Left ventricle myocardium superior (tissue), 1 donor: Measurements from ENCODE around the gene CADM1. TPM values are rescaled to one million over a fixed set of nuclear protein-coding genes. Genes with fewer than 3 reads are reported as not detected.
A peak's percentile ranks its signal among the peaks of the same experiment; 100 is the strongest.

ENCODE experiments used
- ATAC-seq: fragments of 200-7000 bp; cut with Tn5 transposase; one replicate; pipeline ENCODE4 v1.9.1; 2020; ENCODE audit warnings: mild to moderate bottlenecking, moderate library complexity
- DNase-seq: peaks from one replicate; pipeline ENCODE4 v3.0.0-alpha.2; 2020
- intact Hi-C: fragments of 100-400 bp; cut with micrococcal nuclease; formaldehyde crosslinking; loops from one replicate; pipeline ENCODE4 v1.11.0; 2022
- total RNA-seq: library from RNA; stranded (reverse); fragmentation: NEBNext Ultra II Directional; extraction: Animal tissue kit (Norgen Biotek cat#: 25700); gene quantifications from one replicate; pipeline ENCODE4 v1.2.1, GENCODE V29; 2021
- donor health status: DM: no; HTN: yes; CAD: no; lungs with severe emphysema.

CADM1 gene
- total RNA-seq, 1 donor from 2014 or later = 38.5 TPM

DNA sequence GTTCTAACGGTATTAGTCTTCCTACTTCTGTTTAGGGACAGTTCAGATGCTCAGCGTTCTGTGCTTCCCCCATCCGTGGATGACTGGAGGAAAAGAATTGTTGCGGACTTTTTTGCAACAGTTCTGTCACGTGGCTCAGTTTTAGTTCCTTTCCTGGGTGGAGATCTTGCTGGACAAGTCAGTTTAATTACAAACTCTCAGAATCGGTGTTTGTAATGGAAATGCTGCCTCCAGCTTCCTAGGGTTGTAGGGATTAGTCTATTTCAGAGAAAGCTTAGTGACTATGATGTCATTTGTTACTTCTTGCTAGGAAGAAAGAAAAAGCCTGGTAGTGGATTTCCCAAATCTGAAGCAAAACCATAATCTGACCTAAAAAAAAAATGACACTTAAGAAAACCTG lies 320.4 kb downstream of the CADM1 start:
- DNase-seq = no peak
- ATAC-seq = no peak
- intact Hi-C loops = no loop called here

DNA sequence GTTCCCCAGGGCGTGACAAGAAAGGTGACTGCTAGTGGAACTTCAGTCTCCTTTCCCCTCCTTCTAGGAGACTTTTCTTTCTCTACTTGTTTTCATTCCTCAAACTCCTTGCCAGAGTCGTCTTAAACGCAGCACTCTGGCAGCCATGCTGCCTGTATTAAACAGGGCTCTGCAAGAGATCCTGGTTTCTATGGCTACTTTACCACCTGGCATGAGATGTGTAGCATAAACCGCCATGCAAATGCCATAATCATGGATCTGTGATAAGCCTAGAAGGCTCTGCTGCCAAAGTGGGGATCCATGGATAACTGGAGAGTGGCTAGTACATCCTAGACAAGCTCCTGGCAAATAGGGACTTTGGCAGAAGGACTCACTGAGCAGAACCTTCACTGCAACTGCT lies 321.1 kb downstream of the CADM1 start:
- DNase-seq = no peak
- peak; percentile 20 for ATAC-seq
- intact Hi-C loops = no loop called here

DNA sequence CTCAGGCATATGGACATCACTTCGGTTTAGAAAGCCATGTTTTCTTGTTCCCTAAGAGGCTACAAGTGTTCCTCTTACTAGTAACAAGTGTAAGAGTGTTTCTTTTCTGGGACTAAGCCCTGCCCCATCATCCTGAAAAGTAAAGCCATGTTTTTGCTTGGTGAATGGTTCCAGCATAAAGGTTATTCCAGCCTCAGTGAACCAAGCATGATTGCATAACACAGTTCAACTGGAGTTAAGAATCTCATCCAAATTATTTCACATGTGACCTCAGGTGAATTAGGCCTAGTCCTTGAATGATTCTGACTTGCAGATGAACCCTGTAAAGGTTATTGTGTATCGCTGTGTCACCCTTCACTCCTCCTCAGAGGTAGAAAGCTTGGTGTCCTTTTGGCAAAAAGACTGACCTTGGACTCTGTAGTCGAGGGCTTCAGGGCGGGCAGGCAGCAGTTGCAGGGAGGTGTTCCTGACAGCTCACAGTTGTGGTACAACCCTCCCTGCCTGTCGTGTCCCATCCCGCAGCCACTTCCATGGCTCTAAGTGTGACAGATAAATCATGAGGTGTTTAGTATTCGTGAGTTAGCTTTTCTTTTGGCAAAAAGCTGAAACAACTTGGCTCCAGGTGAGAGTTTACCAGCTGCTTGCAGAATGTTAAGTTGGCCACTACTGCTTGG lies 321.8 kb downstream of the CADM1 start:
- peak; percentile 87 for ATAC-seq
- peak; percentile 44 for DNase-seq
- intact Hi-C loops = no loop called here

- ATAC-seq = no peak
- DNase-seq = no peak
- intact Hi-C loops = no loop called here
Observed at GRCh38 chr11:115181538-115181937, 322.7 kb downstream of the CADM1 start.

GRCh38 chr11:115180272-115180671 lies 323.9 kb downstream of the CADM1 start:
- DNase-seq = no peak
- intact Hi-C loops = no loop called here
- no peak for ATAC-seq

GRCh38 chr11:115179636-115180035 lies 324.6 kb downstream of the CADM1 start:
- intact Hi-C loops = no loop called here
- DNase-seq = no peak
- ATAC-seq = no peak

DNA sequence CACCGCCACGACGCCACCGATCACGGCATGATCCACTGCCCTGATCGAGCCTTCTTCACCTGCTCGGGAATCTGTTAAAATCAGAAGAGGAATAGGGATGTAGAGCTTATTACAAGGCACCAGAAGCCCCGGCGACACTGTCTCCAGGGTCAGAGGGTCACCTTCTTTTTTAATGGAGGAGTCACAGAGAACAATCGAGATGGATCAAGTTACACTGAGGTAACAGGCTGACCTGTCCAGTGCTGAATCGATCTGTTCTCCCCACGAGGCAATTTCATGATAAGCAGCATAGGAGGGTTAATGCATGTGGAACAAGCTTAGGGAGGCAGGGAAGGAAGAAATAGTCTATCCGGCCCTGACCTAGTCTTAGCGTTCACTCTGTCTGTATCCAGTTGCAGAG lies 325.5 kb downstream of the CADM1 start:
- ATAC-seq (no peak), DNase-seq (no peak)
- intact Hi-C loops = no loop called here

DNA sequence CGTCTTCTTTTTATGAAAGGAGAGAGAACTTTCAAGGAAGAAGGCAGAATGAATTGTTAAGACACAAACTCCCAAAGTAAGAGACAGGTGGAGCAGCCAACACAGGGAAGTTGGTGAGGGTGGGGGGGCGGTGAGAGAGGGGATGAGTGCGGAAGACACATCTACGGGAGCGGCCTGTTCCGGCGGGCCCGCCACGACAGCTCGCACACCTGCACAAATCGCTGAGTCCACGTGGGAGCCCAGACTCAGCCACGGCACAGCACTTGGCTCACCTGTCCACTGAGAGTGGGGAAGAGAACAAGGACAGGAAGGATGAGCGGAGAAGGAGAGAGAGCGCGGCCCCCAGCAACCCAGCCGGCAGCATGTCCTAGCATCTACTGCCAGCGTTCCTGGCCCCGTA lies 331.1 kb downstream of the CADM1 start:
- ATAC-seq (no peak), DNase-seq (no peak)
- intact Hi-C loops = no loop called here

DNA sequence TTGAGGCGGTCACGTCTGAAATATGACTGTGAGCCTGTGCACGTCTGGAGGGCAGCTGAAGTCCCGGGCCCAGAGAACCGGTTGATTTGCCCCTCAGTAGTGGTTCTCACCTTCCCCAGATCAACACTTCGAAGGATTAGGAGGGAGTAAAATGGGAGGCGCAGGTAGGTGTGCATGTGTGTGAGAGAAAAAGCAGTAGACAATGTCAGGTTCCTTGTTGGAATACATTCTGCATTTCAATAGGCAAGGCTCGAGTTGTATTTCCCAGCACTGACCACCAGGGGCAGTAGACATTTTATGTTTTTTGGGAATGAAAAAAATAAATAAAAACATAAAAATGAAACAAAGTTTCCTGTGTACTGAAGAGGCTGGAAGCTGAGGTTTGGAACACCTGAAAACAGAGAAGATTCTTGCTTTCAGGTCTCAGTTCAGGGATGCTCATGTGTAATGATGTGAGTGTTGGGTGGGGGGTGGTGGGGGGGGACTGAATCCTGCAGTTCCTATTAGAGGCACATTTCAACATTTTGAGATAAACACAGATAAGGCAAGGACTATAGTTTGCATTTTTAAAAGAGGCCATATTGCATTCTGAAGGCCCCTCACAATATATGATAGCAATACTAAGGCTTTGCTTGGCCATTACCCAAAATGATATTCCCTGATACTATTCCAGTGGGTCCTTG lies 333.9 kb downstream of the CADM1 start:
- intact Hi-C loops = no loop called here
- DNase-seq (no peak), ATAC-seq (no peak)

DNA sequence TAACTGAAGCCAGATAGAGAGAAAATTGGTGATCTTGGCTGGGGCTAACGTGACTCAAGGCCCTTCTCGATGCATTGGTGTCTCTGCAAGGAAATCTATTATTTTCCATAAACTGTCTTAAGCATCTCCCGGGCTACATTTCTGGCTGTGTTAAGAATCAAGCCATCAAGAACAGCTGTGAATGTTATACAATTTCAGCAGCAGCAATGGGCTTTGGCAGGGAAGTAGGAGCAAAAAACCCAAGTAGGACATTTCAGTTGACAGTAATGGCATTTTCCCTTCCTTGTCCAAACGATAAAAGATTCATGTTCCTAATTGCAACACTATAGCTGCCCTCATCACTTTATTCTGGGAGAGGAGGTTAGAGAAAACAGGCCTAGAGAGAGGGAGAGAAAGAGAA lies 335.0 kb downstream of the CADM1 start:
- no peak for DNase-seq
- ATAC-seq = no peak
- intact Hi-C loops = no loop called here

DNA sequence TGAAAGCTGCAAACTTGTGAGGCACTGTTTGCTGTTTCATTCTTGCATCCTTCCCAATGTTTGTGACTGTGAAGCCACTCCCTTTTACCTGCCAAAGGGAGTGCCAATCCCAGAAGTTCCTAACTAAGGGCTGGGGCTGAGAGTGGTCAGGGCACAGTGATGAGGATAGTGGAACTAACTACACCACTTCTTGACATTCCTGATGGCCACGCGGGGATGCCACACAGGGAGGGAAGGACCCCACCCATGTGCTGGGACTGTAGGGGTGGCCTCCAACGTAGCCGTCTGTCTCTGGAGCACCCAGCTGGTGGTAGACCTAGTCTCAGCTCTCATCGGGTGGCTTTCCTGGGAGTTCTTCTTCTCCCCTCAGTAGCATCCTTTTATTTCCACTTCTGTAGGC lies 335.5 kb downstream of the CADM1 start:
- ATAC-seq (peak; percentile 20), DNase-seq (no peak)
- intact Hi-C loops = no loop called here

DNA sequence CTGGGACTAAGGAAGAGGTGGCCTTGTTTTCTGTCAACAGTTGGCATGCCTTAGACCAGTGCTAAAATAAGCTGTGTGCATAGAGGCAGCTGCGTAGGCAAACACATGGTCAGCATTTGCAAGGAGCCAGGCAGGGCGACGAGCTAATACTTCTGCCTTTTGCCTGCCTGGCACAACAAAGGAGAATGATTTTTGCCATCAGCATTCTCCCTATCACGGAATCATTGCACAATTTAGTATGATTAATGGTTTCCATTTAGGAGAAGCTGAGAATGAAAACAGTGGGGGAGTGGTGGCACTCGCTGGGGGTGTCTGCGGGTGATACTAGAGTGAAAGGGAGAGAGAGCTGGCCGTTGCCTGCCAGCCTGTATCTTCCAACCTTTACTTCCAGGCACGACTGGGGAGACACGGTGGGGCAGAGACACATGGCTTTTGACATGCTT lies 336.0 kb downstream of the CADM1 start:
- ATAC-seq = peak; percentile 95
- intact Hi-C loops = no loop called here
- DNase-seq = peak; percentile 50

DNA sequence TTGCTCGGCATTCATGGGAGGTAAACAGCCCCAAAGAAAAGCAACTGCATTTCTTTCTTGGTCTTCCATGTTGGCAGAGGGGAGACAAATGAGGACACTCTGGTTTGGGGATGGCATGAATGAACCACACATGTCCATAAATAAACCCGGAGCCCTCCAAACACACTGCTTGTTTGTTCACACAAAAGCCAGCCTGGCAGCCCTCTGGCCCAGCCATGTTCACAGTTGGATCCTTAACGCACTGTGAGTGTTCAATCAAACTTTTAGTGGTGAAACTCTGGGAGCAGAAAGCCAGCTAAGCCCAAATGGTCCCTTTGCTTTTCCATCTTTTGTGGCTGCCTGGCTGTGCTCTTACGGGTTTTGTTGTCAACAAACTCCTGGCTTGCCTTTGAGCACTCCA lies 336.8 kb downstream of the CADM1 start:
- peak; percentile 6 for ATAC-seq
- intact Hi-C loops = no loop called here

DNA sequence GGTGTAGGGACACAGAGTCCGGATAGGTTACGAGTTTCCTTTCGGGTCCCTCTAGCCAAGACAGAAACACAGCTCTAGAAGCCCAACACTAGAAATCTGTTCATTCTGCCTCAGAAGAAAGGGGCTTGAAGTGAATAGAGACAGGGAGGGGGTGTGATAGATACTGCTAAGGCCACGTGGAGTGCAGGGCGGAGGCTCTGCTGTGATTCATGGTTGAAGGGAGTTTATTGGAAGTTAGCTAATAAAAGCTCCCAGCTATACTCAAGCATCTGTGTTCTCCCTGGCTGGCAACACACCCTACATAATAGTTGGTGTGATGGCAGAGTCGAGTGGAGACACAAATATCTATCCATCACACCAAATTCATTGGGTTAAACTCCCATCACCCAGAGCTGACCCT lies 337.4 kb downstream of the CADM1 start:
- DNase-seq (no peak), ATAC-seq (no peak)
- intact Hi-C loops = no loop called here

More for the DNA sequence above, 336.8 kb downstream of the CADM1 start:
- no peak for DNase-seq

DNA sequence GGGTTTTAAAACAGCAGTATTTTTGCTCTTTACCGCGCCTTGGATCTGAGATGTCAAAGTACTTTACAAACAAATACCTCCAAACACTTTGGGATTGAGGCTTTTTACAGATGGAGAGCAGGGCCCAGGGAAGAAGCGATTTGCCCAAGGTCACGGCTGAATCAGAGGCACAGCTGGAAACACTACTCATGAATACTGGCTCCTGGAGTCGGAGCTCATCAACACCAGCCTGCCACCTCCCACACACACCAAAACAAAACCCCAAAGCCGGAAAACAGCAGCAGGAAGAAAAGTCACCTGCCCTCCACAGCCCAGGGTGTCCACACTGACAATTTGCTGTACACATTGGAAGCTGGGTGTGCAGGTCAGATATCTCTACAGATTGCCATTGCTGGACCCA lies 339.4 kb downstream of the CADM1 start:
- intact Hi-C loops = no loop called here
- DNase-seq = no peak
- no peak for ATAC-seq

DNA sequence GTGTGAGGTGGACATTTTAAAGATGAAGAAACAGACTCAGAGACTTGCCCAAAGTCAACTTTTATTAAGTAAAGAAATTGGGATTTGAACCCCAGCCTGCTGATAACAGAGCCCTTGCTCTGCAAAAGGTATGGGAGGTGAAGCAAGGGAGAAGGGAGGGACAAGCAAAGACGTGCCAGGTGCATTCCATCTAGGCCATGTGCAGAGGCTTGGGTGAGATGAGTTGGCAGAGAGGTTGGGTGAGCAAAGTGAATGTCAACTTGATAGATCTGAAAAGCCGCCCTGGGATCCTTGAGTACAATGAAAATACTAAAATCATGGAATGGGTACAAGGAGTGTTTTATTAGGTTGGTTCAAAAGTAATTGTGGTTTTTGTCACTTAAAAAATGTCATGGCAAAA lies 341.3 kb downstream of the CADM1 start:
- no peak for ATAC-seq
- no peak for DNase-seq
- intact Hi-C loops = no loop called here

DNA sequence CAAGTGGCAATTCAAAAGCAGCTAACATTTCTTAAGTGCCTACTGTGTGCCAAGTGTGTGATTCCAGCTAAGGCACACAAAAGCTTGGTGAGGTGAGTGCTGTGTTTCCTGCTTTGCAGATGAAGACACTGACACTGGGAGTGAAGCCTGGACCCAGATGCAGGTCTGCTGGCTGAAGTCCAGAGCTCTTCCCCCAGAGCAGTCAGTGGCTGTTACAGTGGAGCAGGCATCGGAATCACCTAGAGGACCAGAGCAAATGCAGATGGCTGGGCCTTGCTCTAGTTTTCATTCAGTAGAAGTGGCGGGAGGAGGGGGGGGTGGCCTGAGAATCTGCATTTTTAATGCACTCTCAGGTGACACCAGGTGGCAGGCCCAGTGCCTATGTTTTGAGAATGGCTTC lies 342.3 kb downstream of the CADM1 start:
- no peak for ATAC-seq
- no peak for DNase-seq
- intact Hi-C loops = no loop called here

GRCh38 chr11:115159207-115159606 lies 345.0 kb downstream of the CADM1 start:
- no peak for ATAC-seq
- intact Hi-C loops = no loop called here
- DNase-seq = no peak

GRCh38 chr11:115158053-115158452 lies 346.2 kb downstream of the CADM1 start:
- intact Hi-C loops = no loop called here

DNA sequence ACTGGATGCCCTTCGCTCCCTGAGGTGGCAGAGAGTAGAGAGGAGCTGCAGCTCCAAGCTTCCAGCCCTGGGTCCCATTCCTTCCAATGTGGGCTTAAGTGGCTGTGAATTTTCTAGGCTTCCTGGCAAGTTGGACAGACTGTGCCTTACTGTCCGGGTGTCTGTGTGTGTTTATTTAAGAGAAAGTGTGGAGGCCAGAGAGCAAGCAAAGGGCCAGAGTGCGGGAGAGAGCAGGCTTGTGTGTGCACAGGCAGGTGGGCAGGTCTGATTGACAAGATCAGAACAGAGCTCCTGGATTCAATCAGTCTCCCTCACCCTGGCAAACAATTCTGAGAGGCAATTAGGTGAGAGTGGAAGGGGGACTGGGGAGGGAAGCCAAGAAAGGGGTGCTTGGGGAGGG lies 347.0 kb downstream of the CADM1 start:
- DNase-seq = no peak
- intact Hi-C loops = no loop called here
- ATAC-seq = no peak

More at GRCh38 chr11:115158053-115158452, 346.2 kb downstream of the CADM1 start:
- no peak for ATAC-seq
- DNase-seq = no peak

DNA sequence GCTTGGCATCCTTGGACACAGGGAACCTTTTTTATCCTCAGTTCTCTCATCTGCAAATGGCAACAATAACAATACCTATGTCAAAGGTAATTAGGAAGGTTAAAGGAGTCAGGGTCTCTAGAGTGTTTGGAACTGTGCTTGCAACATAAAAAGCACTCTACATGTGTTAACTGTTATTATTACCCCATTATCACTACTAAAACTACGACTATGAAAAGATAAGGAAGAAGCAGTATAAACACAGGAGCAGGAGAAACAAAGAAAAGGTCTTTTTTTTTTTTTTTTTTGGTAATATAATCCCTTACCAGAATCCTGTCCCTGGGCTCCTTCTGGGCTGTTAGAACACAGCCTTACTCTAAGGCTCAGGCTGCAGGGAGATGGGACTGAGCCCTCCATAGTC lies 348.2 kb downstream of the CADM1 start:
- no peak for ATAC-seq
- DNase-seq = no peak
- intact Hi-C loops = no loop called here
